HG03460 (cell line): ENCODE data around the gene FER1L5.

Experiments
- ATAC-seq: cut with Tn5 transposase; IDR thresholded peaks from one replicate; pipeline ENCODE4 v1.9.1; 2021; ENCODE audit not compliant: unreplicated experiment

Gene FER1L5

DNA sequence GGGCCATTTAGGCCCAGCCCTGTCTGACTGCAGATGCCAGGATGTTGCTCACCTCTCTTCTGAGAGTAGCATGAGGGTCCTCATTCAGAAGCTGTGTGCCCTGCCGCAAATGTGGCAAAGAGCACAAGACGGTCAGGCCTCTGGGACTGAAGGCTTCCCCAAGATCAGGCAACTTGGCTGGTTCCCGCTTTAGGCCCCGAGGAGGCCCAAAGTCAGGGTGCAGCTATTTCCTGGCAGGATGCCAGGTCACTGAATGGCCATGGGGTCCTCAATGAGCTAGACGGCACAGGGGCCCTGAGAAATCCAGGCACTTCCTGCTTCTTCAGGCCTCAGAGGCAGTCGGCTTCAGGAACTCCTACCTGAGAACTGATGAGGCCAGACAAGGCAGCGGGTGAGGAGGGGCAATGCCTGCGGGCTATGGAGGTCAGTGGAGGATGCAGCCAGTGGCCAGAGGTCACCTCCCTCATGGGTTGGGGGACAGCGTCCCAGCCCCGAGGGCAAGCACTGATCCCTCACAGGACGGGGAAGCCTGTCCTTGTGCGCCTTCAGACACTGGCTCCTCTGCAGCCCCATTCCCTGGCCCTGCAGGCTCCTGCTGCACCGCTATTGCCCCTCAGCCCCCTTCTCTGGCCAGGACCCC lies 52.4 kb downstream of the FER1L5 start:
- ATAC-seq: no peak

DNA sequence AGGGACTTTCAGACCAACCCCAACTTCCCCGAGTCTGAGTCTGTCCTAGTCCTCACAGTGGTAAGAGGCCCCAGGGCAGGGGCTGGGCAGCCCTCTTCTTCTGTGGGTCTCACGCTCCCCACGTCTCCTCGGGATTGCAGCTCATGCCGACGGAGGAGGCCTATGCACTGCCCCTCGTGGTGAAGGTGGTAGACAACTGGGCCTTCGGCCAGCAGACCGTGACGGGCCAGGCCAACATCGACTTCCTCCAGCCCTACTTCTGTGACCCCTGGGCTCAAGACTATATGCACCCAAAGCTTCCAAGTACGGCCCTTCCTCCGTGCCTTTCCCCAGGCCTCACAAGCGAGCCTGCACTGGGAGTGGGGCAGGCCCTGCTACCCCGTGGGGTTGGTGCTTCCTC lies 53.0 kb downstream of the FER1L5 start:
- ATAC-seq: no peak

- ATAC-seq: no peak
These were observed 54.9 kb downstream of the FER1L5 start for GRCh38 chr2:96697476-96697875.

- ATAC-seq: no peak
These were observed 55.8 kb downstream of the FER1L5 start for GRCh38 chr2:96698221-96698861.

- ATAC-seq: no peak
These were observed 56.5 kb downstream of the FER1L5 start for GRCh38 chr2:96699021-96699420.

DNA sequence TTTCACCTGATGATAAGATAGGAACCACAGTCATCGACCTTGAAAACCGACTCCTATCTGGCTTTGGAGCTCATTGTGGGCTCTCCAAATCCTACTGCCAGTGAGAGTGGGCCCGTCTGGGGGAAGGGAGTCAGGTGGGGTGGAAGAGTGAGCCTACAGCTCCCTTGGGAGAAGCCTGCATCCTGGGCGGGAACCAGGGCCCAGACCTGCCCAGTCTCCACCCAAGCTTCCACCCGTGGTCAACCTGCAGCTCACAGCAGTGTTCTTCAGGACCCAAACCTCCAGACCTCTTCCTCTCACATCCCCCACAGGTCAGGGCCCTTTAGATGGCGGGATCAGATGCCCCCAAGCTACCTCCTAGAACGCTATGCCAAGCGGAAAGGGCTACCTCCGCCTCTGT lies 57.1 kb downstream of the FER1L5 start:
- no peak for ATAC-seq

GRCh38 chr2:96700086-96700485 lies 57.5 kb downstream of the FER1L5 start:
- no peak for ATAC-seq

GRCh38 chr2:96701636-96702035 lies 59.1 kb downstream of the FER1L5 start:
- ATAC-seq: no peak

DNA sequence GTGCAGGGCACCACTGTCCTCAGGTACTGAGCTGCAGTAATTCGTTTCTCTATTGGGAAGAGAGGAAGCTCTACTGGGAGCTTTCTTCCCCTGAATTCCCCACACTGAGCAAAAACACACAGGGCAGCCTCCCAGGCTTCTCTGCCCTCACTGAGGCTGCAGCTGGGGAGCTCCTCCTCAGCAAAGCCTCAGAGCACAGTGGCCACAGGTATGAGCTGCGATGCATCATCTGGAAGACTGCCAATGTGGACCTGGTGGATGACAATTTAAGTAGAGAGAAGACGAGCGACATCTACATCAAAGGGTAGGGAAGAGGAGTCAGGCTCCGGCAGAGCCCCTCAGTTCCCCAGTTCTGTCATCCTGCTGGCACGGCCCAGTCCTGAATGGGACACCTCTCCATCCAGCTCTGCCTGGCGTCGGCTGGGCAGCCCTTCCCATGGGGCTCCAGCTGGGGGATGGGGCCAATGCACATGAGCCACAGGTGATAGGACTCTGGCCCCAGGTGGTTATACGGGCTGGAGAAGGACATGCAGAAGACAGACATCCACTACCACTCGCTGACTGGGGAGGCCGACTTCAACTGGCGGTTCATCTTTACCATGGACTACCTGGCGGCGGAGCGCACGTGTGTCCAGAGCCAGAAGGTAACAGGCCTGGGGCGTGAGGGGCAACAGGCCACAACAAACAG lies 59.7 kb downstream of the FER1L5 start:
- ATAC-seq: no peak

DNA sequence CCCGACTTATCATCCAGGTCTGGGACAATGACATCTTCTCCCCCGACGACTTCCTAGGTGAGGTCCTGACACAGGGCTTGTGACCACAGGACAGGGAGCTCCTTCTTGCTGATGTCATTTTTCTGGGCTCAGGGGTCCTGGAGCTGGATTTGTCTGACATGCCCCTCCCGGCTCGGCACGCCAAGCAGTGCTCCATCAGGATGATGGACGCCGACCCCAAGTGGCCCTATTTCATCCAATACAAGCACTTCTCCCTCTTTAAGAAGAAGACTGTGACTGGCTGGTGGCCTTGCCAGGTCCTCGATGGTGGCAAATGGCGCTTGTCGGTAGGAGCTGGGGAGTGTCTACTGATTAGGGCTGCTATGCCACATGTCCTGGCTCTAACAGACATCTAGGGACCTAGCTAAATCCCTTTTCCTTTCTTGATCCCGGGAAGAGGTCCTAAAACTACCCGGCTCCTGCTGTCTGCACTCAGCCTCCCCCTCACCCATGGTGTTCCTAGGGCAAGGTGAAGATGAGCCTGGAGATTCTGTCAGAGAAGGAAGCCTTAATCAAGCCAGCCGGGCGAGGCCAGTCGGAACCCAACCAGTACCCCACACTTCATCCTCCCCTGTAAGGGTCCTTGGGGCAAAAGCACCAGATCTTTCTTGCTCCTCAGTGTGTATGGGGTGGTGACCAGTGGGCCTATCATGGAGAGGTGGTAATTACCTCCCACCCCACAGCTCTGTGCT lies 60.6 kb downstream of the FER1L5 start:
- no peak for ATAC-seq

DNA sequence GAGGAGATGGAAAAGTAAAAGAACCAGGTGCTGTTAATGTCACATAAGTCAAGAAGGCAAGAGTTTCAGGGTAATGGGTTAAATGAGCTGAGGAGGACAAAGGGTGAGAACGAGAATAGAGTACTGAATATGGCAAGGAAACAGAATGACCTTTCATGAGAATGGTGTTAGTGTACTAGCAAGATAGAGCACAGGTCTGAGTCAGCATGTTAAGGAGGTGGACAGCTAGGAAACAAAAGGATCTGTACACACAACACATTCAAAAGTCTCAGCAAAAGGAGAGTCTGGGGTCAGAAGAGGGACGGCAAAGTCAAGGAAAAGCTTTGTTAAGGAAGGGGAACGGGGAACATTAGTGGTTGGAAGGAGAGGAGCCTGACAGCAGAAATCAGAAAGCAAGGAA lies 68.4 kb downstream of the FER1L5 start:
- no peak for ATAC-seq

GRCh38 chr2:96715658-96716057 lies 73.1 kb downstream of the FER1L5 start:
- ATAC-seq: no peak

- no peak for ATAC-seq
These were observed 73.8 kb downstream of the FER1L5 start for GRCh38 chr2:96716388-96716787.

DNA sequence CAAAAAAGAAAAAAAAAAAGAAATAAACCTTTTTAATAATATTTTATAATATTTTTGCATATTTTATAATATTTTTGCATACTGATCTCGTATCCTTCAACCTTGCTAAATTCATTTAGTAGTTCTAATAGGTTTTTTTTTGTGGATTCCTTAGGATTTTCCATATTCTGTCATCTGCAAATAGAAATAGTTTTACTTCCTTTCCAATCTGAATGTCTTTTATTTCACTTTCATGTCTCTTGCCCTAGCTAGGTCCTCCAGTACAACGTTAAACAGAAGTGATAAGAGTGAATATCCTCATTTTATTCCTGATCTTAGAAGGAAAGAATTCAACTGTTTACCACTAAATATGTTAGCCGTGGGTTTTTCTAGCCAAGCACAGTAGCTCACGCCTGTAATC lies 83.6 kb downstream of the FER1L5 start:
- ATAC-seq: no peak

GRCh38 chr2:96727431-96727830 lies 84.9 kb downstream of the FER1L5 start:
- ATAC-seq: no peak

GRCh38 chr2:96729748-96730147 lies 87.2 kb downstream of the FER1L5 start:
- no peak for ATAC-seq

DNA sequence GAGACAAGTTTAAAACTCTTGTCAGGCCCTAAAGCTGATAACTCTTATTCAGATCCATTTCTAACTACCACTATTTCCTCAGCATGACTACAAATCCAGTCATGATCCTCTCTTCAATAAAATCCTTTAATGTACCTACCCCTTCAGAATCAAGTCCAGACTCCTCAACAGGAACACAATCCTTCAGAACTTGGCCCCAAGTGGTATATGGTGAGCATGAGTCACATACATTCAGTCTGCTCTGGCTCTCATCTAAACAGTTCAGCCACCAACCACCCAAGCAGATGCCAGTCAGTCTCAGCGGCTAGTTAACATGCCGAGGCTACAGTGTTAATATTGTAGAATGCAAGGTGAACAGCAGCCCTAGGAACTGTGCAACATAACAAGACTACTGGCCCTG lies 87.6 kb downstream of the FER1L5 start:
- ATAC-seq: no peak

DNA sequence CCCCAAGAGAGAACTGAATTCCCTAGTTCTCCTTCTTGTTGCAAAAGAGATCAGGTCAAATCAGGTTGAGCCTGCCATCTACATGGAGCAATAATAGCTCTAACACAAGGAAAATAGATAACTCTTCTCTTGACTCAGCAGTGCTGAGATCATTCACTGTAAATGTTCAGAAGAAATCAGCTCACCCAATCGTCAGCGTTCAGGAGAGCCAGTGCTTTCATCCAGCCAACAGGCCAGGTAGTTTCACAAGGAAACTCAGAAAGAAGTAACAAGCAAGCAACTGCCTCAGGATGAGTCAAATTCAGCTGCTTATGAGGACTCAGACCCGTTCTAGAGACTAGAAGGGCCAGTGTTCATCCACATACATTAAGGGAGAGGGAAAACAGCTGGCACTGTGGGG lies 91.4 kb downstream of the FER1L5 start:
- ATAC-seq: no peak

DNA sequence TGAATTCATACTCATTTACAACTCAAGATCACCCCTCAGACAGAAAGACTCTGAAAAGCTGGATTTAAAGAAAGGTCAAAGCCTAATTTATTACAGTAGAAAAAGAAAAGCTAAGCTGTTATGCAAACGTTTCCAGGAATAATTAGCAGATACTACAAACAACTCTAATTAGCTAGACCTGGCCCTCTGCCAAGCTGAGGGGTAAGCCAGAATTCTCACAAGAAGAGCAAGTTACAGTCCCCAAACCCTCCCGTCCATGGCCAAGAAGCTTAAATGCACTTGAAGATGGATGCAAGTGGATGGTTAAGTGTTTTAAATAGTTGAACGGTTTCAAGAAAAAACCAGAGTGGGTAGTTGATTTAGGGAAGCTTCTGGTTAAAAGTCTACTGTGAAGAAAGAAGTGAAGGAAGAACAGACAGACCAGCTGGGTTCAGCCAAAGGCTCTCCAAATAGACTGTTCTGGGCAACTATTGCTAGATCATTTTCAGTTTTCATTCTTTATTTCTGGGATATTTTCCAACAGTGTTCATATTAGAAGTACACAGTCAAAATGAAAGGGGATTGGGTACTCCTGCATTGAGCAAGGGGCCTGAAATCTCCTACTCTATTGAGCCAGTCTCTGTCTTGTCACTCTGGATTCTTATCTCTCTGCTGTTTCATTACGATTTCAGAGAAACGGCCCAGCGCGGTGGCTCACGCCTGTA lies 92.5 kb downstream of the FER1L5 start:
- ATAC-seq: no peak

GRCh38 chr2:96737251-96737650 lies 94.7 kb downstream of the FER1L5 start:
- no peak for ATAC-seq

DNA sequence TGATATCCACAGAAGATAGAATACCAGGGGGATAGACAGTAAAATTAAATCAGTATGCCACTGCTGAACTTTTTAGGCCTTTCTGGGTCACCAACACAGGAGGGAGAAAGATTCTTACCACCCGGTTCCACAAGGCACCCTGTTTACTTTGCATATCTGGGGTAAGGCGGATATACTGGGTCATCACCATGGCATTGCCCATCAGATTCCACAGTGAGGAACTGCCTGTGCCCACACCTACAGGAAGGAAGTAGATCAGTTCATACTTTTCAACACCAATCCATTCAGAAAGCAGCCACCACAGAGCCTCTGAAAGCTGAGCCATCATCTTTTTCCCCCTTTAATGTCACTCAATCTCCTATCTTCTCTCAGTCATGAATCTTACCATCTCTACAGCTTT lies 95.3 kb downstream of the FER1L5 start:
- ATAC-seq: no peak
